ENCODE results near the gene CIZ1.

GRCh38 chr9:128123451-128124080 is 67.8 kb downstream of the CIZ1 start:
- no peak for TF ChIP-seq CTCF (IDR thresholded peaks at IDR 0.05 in 2 of 3, conservative IDR thresholded peaks at IDR 0.05 in 1 of 3; ENCODE audit: insufficient read depth in 2 of 3, low read depth in 1 of 3, low read length in 3 of 3)
- TF ChIP-seq ZNF174 (CRISPR knock-in tag; IDR thresholded peaks at IDR 0.05): no peak
- TF ChIP-seq LARP7 (IDR thresholded peaks at IDR 0.05): no peak
- no peak for TF ChIP-seq ZNF282 (CRISPR knock-in tag; IDR thresholded peaks at IDR 0.05)
- TF ChIP-seq SETDB1 (IDR thresholded peaks at IDR 0.05; ENCODE audit: low read length): no peak
- TF ChIP-seq EP300 (IDR thresholded peaks at IDR 0.05; ENCODE audit: low read length): no peak
- TF ChIP-seq SMC3 (conservative IDR thresholded peaks at IDR 0.05; ENCODE audit: insufficient read depth, low read depth, low read length): no peak
- TF ChIP-seq E2F5 (CRISPR knock-in tag; IDR thresholded peaks at IDR 0.05): no peak
- no peak for TF ChIP-seq RFX5 (IDR thresholded peaks at IDR 0.05; ENCODE audit: low read depth, low read length)
- TF ChIP-seq SAP30 (IDR thresholded peaks at IDR 0.05; ENCODE audit: borderline replicate concordance, insufficient read depth, low read depth, low read length, poor library complexity, severe bottlenecking): no peak
- TF ChIP-seq CBX1 (IDR thresholded peaks at IDR 0.05; ENCODE audit: low read depth): no peak

All from K562 (cell line).